Stimulated activated CD4-positive, alpha-beta T cell treated with anti-CD3 and anti-CD28 coated beads, Interleukin-2, amount 100 ng/mL, for 4 hours (primary cell): ENCODE measurements around the gene SLC30A1.

ENCODE experiments used
- DNase-seq: peaks from one replicate; pipeline ENCODE4 v3.0.0-alpha.2; 2020; ENCODE audit warnings: low read depth

Gene SLC30A1

DNA sequence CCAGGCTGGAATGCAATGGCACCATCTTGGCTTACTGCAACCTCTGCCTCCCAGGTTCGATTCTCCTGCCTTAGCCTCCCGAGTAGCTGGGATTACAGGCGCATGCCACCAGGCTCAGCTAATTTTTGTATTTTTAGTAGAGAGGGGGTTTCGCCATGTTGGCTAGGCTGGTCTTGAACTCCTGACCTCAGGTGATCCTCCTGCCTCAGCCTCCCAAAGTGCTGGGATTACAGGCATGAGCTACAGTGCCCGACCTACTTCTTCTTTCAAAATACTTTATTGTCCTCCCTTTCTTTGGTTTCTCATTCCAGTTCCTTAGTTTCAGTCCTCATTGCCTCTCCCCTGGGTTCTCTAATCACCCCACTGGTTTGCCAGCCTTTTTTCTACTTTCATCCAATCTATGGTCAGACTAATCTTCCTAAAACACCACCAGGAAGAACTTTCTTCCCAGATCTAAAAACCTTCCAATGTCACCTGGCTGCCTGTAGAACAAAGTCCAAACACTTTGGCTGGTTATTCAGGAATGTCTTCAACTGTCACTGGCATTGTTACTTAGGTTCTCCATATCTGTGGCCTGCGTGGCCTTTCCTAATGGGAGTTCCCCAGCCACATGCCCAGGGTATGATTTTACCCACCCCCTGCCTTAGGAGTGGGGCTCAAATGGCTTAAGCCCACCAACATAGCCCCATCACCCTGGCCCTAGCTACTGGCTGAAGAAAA lies 29.0 kb upstream of the SLC30A1 start:
- DNase-seq: no peak

GRCh38 chr1:211606914-211607753 lies 28.2 kb upstream of the SLC30A1 start:
- DNase-seq: no peak

GRCh38 chr1:211606332-211606913 lies 27.5 kb upstream of the SLC30A1 start:
- DNase-seq: no peak

DNA sequence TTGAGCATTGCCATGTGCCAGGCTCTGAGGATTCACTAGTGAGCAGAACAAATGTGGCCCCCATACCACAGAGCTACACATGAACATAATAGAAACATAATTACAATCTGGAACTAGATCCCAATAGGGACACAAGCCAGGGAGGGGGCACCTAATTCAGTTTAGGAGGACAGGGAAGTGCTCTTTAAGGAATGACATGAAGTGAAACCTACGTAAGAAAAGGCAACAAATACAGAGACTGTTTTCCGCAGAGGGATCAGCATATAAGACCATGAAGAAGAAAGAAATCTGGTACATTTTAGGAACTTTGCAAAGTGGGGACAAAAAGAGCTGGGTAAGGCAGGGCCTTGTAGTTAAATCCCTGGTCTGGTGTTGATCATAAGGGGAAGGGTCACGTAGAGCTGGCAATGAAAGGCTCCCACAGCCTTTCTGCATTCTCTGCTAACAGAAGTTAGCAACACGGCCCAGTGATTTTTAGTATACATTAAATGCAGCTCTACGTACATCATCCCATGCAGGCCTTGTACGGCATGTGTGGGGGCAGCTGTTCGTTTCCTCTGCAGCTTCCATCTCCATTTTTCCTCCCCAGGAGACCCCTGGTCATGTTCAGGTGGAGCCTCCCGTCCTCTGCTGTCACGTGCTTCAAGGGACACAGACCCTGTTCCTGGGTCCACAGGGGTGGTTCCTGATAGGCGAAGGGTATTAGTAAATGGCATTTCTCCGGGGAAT lies 26.8 kb upstream of the SLC30A1 start:
- DNase-seq: no peak

- DNase-seq: no peak
Measured at GRCh38 chr1:211605034-211605433, 26.1 kb upstream of the SLC30A1 start.

- DNase-seq: no peak
Measured at GRCh38 chr1:211604548-211604947, 25.6 kb upstream of the SLC30A1 start.

- no peak for DNase-seq
Measured at GRCh38 chr1:211603713-211604112, 24.8 kb upstream of the SLC30A1 start.

DNA sequence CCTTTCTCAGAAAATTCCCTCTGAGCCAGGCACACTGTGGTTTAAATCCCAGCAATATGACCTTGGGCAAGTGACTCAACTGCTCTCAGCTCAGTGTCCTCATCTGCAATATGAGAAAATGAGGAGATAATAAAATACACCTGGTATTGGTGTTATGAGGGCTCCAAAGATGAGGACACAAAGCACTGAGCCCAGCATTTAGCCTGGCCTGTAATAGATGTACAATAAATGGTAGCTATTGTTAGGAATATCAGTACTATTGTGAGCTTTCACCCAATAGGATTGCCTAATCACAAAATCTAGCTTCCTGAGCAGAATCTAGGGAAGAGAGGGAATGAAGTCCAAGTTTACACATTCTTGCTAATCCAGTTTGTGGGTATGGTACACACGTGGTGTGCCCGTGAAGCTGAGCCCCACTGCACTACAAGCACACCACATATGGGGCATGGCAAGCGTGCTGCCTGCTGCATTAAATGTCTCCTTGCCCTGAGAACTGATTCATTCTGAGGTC lies 24.3 kb upstream of the SLC30A1 start:
- DNase-seq: no peak

GRCh38 chr1:211601982-211602670 lies 23.2 kb upstream of the SLC30A1 start:
- no peak for DNase-seq

DNA sequence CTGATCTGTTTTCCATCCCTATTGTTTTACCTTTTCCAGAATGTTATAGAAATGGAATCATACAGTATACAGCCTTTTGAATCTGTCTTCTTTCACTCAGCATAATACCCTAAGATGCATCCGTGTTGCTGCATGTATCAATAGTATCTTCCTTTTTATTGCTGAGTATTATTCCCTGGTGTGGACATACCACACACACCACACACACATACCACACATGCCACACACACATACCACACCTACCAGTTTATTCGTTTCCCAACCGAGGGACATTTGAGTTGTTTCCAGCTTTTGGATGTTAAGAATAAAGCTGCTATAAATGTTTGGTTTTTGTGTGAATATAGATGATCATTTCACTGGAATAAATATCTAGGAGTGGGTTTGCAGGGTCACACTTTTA lies 22.2 kb upstream of the SLC30A1 start:
- DNase-seq: no peak

DNA sequence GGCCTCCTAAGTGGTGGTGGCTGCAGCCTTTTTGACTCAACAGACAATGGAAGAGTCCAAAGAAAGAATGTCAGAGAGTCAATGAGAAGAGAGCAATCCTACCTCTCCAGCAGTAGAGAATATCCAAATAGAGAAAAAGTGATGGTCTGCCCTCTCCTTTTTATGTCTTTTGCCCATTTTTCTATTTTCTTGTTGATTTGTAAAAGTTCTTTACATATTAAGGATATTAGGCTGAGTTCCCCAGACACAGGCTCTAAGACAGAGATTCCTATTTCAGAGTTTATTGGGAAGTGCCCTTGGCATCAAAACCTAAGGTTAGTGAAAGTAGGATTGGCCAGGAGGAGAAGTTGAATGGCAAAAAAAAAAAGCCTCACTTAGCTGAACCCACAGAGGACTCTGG lies 20.3 kb upstream of the SLC30A1 start:
- no peak for DNase-seq

DNA sequence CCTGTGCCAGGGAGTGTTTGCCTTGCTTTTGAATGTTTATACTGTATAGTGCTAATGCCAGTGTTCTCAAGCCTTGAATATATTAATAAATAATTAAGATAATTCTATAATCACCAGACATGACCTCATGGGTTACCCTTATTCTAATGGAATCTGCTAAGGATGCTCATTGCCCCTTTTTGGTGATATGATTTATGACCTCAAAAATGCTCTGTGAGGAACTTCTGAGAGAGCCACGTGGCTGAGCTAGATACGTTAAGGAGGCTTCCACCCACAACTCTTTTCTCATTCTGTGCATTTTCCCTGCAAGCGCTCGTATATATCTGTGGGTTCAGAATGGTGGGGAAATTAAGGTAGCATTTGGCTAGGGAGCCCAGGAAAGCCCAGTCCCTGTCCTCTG lies 19.6 kb upstream of the SLC30A1 start:
- DNase-seq: no peak

DNA sequence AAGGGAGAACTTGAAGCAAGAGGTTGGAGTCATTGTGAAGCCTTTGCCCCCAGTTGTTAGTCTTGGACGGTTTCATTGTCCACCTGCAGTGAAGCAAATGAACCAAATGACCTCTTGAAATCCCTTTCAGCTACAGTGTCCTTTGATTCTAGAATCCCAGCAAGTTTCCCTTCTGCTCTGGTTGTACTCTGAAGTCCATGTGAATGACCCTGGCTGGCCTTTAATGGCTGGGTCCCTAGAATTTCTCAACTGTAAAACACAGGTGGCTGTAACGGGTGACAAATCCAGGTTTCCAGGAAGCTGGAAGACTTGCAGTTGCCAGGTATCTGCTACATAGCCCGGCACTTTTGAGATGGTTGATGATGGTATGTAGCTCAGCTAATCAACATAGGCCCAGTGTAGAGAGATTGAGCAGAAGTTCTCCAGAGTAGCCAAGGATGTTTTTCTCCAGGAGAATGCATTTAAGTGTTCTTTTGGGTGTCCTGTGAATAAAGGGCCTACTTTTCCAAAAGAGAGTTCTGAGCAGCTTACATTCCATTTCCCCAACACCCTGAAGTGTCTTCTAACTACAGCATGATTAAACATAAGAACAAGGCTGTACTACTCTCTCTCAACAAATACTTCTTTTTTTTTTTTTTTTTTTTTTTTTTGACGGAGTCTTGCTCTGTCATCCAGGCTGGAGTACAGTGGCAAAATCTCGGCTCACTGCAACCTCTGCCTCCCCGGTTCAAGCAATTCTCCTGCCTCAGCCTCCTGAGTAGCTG lies 17.6 kb upstream of the SLC30A1 start:
- no peak for DNase-seq

GRCh38 chr1:211595419-211595818 lies 16.5 kb upstream of the SLC30A1 start:
- DNase-seq: no peak

GRCh38 chr1:211591980-211592493 lies 13.1 kb upstream of the SLC30A1 start:
- DNase-seq: no peak

- DNase-seq: no peak
Measured at GRCh38 chr1:211589782-211590721, 11.1 kb upstream of the SLC30A1 start.

- DNase-seq: no peak
Measured at GRCh38 chr1:211588711-211589110, 9.8 kb upstream of the SLC30A1 start.

GRCh38 chr1:211587123-211587522 lies 8.2 kb upstream of the SLC30A1 start:
- no peak for DNase-seq

DNA sequence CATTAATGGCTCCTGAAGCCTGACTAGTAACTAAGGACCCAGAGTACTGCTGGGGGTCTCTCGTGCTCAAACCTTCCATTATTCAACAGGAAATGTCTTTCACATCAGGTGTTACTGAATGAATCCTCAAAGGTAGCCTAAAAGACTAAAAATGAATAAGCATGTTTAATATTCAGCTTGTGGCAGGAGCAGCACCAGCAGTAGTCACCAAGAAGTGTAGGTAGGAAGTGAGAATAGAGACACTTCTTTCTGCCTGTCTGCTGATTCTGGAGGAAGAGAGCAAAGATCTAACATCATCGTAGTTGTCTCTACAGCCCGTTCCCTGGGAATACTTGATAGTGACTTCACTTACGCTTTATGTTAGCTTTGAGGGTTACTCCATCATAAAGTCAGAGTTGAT lies 7.6 kb upstream of the SLC30A1 start:
- no peak for DNase-seq
